Muscle layer of colon (tissue), 2 donors: Measurements from ENCODE around the gene VASN.
A peak's percentile ranks its signal among the peaks of the same experiment; 100 is the strongest.

Source experiments
- H3K27ac ChIP-seq: one replicate; pipeline ENCODE4 v1.7.0; 2013; ENCODE audit warnings: low read depth, mild to moderate bottlenecking, low read length, moderate library complexity
- H3K27me3 ChIP-seq, 2 donors: one replicate each; pipeline ENCODE4 v1.7.0; 2013; ENCODE audit warnings: low read length in 2 of 2, mild to moderate bottlenecking in 2 of 2; ENCODE audit not compliant: insufficient read depth in 2 of 2, control insufficient read depth in 1 of 2
- H3K36me3 ChIP-seq: one replicate; pipeline ENCODE4 v1.7.0; 2013; ENCODE audit warnings: mild to moderate bottlenecking, low read length; ENCODE audit not compliant: insufficient read depth
- H3K4me1 ChIP-seq: one replicate; pipeline ENCODE4 v1.7.0; 2013; ENCODE audit warnings: mild to moderate bottlenecking, low read length; ENCODE audit not compliant: insufficient read depth
- H3K4me3 ChIP-seq, 2 donors: one replicate each; pipeline ENCODE4 v1.7.0; 2013; ENCODE audit warnings: low read length in 2 of 2, low read depth in 1 of 2, mild to moderate bottlenecking in 1 of 2, moderate library complexity in 1 of 2
- H3K9ac ChIP-seq: one replicate; pipeline ENCODE4 v1.7.0; 2013; ENCODE audit warnings: low read length
- H3K9me3 ChIP-seq: one replicate; pipeline ENCODE4 v1.7.0; 2013; ENCODE audit warnings: mild to moderate bottlenecking, low read length
- donor health status: abdominal sarcoma.
- donor health status: Adenocarcinoma of cecum.

VASN gene

GRCh38 chr16:4371357-4372000, at the start of gene VASN:
Gene VASN (plus strand): TSS chr16:4371848. CDS start chr16:4380878, 9,030 bp downstream.
- H3K36me3 ChIP-seq, result no peaks in the 10 kb centered on the region
- H3K9me3 ChIP-seq, result no peaks in the 10 kb centered on the region
- H3K4me3 ChIP-seq, result peak within 1 kb of the TSS; percentile 40 to 62
- H3K9ac ChIP-seq, result peak within 1 kb of the TSS; percentile 38
- peaks cover 48% of the 10 kb centered on the region for H3K4me1 ChIP-seq
- no peaks in the 10 kb centered on the region for H3K27me3 ChIP-seq
- peak within 1 kb of the TSS; percentile 90 for H3K27ac ChIP-seq

GRCh38 chr16:4322121-4323052, 49.3 kb upstream of the VASN start:
- H3K9ac ChIP-seq, result no peak overlapping the region
- no peaks in the 10 kb centered on the region for H3K27me3 ChIP-seq
- no peaks in the 10 kb centered on the region for H3K36me3 ChIP-seq
- peak overlapping the region; percentile 82 for H3K27ac ChIP-seq
- H3K4me3 ChIP-seq, result no peak overlapping the region
- peaks cover 71% of the 10 kb centered on the region for H3K4me1 ChIP-seq
- H3K9me3 ChIP-seq, result no peaks in the 10 kb centered on the region

GRCh38 chr16:4323071-4323844, 48.4 kb upstream of the VASN start:
- Histone ChIP-seq H3K4me1 (peaks cover 63% of the 10 kb centered on the region), H3K9me3 (no peaks in the 10 kb centered on the region), H3K36me3 (no peaks in the 10 kb centered on the region), H3K4me3 (no peak overlapping the region), H3K9ac (peak overlapping the region; percentile 50), H3K27me3 (no peaks in the 10 kb centered on the region), H3K27ac (peak overlapping the region; percentile 82)

- Histone ChIP-seq H3K36me3 (no peaks in the 10 kb centered on the region), H3K9me3 (no peaks in the 10 kb centered on the region), H3K4me1 (peaks cover 63% of the 10 kb centered on the region), H3K27ac (peak overlapping the region; percentile 82), H3K9ac (peak overlapping the region; percentile 50), H3K4me3 (peak overlapping the region in 1 of 2 donors; percentile 5), H3K27me3 (no peaks in the 10 kb centered on the region)
These were observed 47.7 kb upstream of the VASN start for GRCh38 chr16:4323845-4324488.

- Histone ChIP-seq H3K4me3 (peak overlapping the region in 1 of 2 donors; percentile 5), H3K27me3 (no peaks in the 10 kb centered on the region), H3K36me3 (no peaks in the 10 kb centered on the region), H3K9ac (peak overlapping the region; percentile 39), H3K4me1 (peaks cover 63% of the 10 kb centered on the region), H3K27ac (peak overlapping the region; percentile 82), H3K9me3 (no peaks in the 10 kb centered on the region)
These were observed 47.0 kb upstream of the VASN start for GRCh38 chr16:4324492-4325252.

- Histone ChIP-seq H3K36me3 (no peaks in the 10 kb centered on the region), H3K27me3 (no peaks in the 10 kb centered on the region), H3K4me3 (no peak overlapping the region), H3K27ac (peak overlapping the region; percentile 82), H3K9me3 (no peaks in the 10 kb centered on the region), H3K9ac (peak overlapping the region; percentile 39), H3K4me1 (peaks cover 61% of the 10 kb centered on the region)
These were observed 46.3 kb upstream of the VASN start for GRCh38 chr16:4325253-4325758.

GRCh38 chr16:4327386-4328045, 44.1 kb upstream of the VASN start:
- H3K36me3 ChIP-seq, result no peaks in the 10 kb centered on the region
- H3K27me3 ChIP-seq, result no peaks in the 10 kb centered on the region
- H3K9me3 ChIP-seq, result no peaks in the 10 kb centered on the region
- H3K27ac ChIP-seq, result peak overlapping the region; percentile 75
- H3K4me3 ChIP-seq, result peak overlapping the region; percentile 54 to 59
- H3K4me1 ChIP-seq, result peaks cover 54% of the 10 kb centered on the region
- no peak overlapping the region for H3K9ac ChIP-seq

GRCh38 chr16:4328046-4328781, 43.4 kb upstream of the VASN start:
- peaks cover 51% of the 10 kb centered on the region for H3K4me1 ChIP-seq
- H3K36me3 ChIP-seq, result no peaks in the 10 kb centered on the region
- H3K9me3 ChIP-seq, result no peaks in the 10 kb centered on the region
- H3K27ac ChIP-seq, result peak overlapping the region; percentile 69
- no peaks in the 10 kb centered on the region for H3K27me3 ChIP-seq
- H3K9ac ChIP-seq, result peak overlapping the region; percentile 45
- H3K4me3 ChIP-seq, result peak overlapping the region; percentile 54 to 59

GRCh38 chr16:4328782-4329775, 42.6 kb upstream of the VASN start:
- Histone ChIP-seq H3K9me3 (no peaks in the 10 kb centered on the region), H3K4me3 (peak overlapping the region in 1 of 2 donors; percentile 59), H3K27me3 (no peaks in the 10 kb centered on the region), H3K9ac (peak overlapping the region; percentile 45), H3K4me1 (peaks cover 43% of the 10 kb centered on the region), H3K27ac (peak overlapping the region; percentile 69), H3K36me3 (no peaks in the 10 kb centered on the region)
